ENCODE data around the gene RHOBTB1.
"Not testable (repeated sequence)": the region's sequence is repeated elsewhere in the genome, so short reads cannot be mapped to it uniquely, and the experiment has no call there.

The RHOBTB1 gene

DNA sequence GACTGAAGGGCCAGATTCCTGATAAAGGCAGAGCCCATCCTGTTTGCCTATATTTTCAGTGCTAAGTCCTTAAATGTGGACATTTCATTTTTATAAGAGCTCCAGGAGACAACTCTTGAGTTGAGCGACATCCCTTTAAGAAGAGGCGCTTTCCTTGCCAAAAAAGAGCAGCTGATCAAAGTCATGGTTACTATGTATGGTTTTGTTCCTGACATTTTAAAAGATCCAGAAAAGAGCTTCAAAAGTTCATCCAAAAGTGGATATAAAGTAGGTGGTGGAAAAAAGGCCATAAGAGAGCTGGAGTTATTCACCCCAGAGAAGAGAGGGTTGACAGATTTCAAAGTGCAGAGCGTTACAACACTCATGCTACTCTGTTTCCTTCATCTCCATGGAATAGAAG lies 36.7 kb downstream of the RHOBTB1 start:
- Mint-ChIP-seq H3K4me3 (no peak overlapping the region), H3K27ac (no peak overlapping the region), H3K4me1 (peaks cover 8% of the 10 kb centered on the region), H3K9me3 (no peaks in the 10 kb centered on the region), H3K27me3 (peaks cover 12% of the 10 kb centered on the region), H3K36me3 (no peaks in the 10 kb centered on the region)

- H3K27me3 Mint-ChIP-seq = peaks cover 12% of the 10 kb centered on the region
- not testable (repeated sequence) for H3K36me3 Mint-ChIP-seq, H3K4me3 Mint-ChIP-seq, H3K9me3 Mint-ChIP-seq, H3K4me1 Mint-ChIP-seq, H3K27ac Mint-ChIP-seq
These were observed 37.2 kb downstream of the RHOBTB1 start for GRCh38 chr10:60906825-60907224.

DNA sequence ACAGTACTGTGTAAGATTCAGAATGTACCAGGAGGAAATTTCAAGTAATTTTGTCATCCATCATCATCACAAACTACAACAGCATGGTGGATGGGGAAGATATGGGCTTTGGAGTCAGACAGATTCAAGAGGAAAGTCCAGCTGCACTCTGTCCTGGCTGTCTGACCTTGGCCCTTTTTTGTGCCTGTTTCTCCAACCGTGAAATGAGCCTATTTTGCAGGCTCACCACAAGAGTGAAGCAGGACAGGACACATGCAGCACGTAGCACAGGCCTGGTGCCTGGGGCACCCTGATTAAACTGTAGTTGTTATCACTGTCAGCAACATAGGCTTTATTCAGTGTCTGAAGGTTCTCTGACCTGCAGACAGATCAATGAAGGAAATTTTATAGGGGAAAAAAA lies 37.6 kb downstream of the RHOBTB1 start:
- peaks cover 8% of the 10 kb centered on the region for H3K4me1 Mint-ChIP-seq
- no peak overlapping the region for H3K27ac Mint-ChIP-seq
- H3K4me3 Mint-ChIP-seq = no peak overlapping the region
- no peaks in the 10 kb centered on the region for H3K9me3 Mint-ChIP-seq
- no peaks in the 10 kb centered on the region for H3K36me3 Mint-ChIP-seq
- peaks cover 12% of the 10 kb centered on the region for H3K27me3 Mint-ChIP-seq

GRCh38 chr10:60905580-60905979 lies 38.4 kb downstream of the RHOBTB1 start:
- no peak overlapping the region for H3K4me3 Mint-ChIP-seq
- no peaks in the 10 kb centered on the region for H3K36me3 Mint-ChIP-seq
- H3K4me1 Mint-ChIP-seq = peaks cover 2% of the 10 kb centered on the region
- H3K27me3 Mint-ChIP-seq = peaks cover 10% of the 10 kb centered on the region
- H3K9me3 Mint-ChIP-seq = no peaks in the 10 kb centered on the region
- no peak overlapping the region for H3K27ac Mint-ChIP-seq

GRCh38 chr10:60903096-60903495 lies 40.9 kb downstream of the RHOBTB1 start:
- H3K27me3 Mint-ChIP-seq = peaks cover 8% of the 10 kb centered on the region
- H3K27ac Mint-ChIP-seq = no peak overlapping the region

DNA sequence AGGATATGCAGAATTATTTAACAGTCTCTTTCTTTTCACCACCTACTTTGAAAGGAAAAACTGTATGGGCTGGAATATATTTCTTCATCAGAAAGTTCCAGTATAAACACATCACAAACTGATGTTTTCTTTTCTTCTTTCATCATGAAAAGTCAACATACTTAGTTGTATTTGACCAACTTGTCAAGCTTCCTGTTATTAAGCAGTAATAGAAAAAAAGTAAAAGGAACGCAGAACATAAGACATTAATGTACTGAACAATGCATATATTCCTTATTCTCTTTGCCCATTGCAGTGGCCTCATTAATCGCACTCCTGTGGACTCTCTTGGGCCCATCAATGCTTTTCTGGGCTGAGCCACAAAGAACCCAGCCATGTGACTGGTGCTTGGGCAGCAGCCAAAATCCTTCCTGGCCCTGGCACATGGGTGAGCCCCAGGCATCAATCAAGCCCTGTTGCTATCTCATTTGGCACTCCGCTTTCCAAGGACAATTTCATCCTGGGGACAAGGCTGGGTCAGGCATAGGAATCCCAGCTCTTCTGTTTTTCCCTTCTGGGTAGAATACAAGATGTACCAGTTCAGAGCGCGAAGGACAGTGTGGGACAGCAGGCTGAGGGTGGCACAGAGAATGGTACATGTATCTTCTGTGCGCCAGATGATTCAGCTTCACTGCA lies 42.3 kb downstream of the RHOBTB1 start:
- H3K36me3 Mint-ChIP-seq = no peaks in the 10 kb centered on the region
- H3K4me3 Mint-ChIP-seq = no peak overlapping the region
- no peaks in the 10 kb centered on the region for H3K4me1 Mint-ChIP-seq
- H3K27me3 Mint-ChIP-seq = peaks cover 10% of the 10 kb centered on the region
- H3K9me3 Mint-ChIP-seq = no peaks in the 10 kb centered on the region
- no peak overlapping the region for H3K27ac Mint-ChIP-seq

More at GRCh38 chr10:60903096-60903495, 40.9 kb downstream of the RHOBTB1 start:
- H3K4me3 Mint-ChIP-seq = no peak overlapping the region
- H3K4me1 Mint-ChIP-seq = no peaks in the 10 kb centered on the region
- no peaks in the 10 kb centered on the region for H3K9me3 Mint-ChIP-seq
- H3K36me3 Mint-ChIP-seq = no peaks in the 10 kb centered on the region

GRCh38 chr10:60899266-60899665 lies 44.7 kb downstream of the RHOBTB1 start:
- no peaks in the 10 kb centered on the region for H3K36me3 Mint-ChIP-seq
- H3K27ac Mint-ChIP-seq = no peak overlapping the region
- H3K27me3 Mint-ChIP-seq = peaks cover 10% of the 10 kb centered on the region
- no peaks in the 10 kb centered on the region for H3K4me1 Mint-ChIP-seq
- H3K4me3 Mint-ChIP-seq = no peak overlapping the region
- H3K9me3 Mint-ChIP-seq = no peaks in the 10 kb centered on the region

DNA sequence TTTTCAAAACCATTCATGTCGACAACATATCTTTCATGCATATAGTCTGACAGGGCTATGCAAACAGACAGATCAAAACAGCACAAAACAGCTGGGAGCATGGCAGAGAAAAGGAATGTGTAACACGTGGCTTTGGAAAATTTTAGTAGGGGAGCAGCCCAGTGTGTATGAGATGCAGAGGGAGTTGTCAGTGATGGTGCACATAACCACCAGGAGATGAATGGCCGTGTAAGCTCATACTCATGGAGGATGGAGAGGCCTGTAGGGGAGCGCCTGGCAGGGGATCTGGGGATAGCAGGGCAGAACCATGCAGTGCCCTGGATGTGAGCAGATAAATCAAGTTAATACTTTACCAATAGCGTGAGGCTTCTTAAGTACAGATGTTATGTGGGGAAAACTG lies 45.7 kb downstream of the RHOBTB1 start:
- H3K36me3 Mint-ChIP-seq = no peaks in the 10 kb centered on the region
- H3K4me3 Mint-ChIP-seq = no peak overlapping the region
- no peak overlapping the region for H3K27ac Mint-ChIP-seq
- no peaks in the 10 kb centered on the region for H3K4me1 Mint-ChIP-seq
- no peaks in the 10 kb centered on the region for H3K9me3 Mint-ChIP-seq
- peaks cover 13% of the 10 kb centered on the region for H3K27me3 Mint-ChIP-seq

DNA sequence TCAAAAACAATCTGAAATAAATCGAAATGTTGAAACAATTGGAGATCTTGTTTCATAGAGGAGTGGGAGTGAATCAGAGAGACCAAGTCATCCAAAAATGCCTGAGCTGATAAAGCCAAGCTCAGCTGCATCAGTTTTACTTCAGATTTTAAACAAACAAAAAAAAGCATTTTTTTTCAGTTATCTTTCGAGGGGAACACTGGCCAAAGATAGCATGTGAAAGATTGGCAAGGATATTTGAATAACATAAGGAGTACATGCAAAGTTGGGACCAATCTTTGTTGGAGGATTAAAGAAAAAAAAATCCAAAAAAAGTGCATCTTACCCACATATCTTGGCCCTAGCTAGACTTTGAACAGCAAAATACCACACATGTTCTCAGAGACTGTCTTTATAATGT lies 47.2 kb downstream of the RHOBTB1 start:
- Mint-ChIP-seq H3K4me3 (no peak overlapping the region), H3K27me3 (peaks cover 15% of the 10 kb centered on the region), H3K9me3 (no peaks in the 10 kb centered on the region), H3K4me1 (no peaks in the 10 kb centered on the region), H3K27ac (no peak overlapping the region), H3K36me3 (no peaks in the 10 kb centered on the region)

DNA sequence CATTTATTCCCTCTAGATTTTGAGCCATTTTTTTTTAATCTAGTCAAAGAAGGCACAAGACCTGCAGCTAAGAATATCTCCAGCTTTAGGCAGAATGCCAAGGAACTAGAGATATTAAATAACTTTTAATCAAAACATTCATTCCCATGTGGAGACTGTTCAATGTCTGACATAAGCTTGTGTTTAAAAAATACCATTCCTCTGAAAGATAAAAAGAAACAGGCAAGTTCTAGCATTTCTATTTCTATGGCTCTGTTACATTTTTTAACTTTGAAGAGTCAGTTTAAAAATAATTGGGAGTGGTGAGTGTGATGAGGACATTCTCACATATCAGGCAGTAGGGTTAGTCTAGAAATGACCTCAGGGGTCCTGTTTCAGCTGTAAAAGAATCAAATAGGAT lies 48.0 kb downstream of the RHOBTB1 start:
- Mint-ChIP-seq H3K36me3 (no peaks in the 10 kb centered on the region), H3K4me3 (no peak overlapping the region), H3K4me1 (no peaks in the 10 kb centered on the region), H3K27me3 (peaks cover 15% of the 10 kb centered on the region), H3K9me3 (no peaks in the 10 kb centered on the region), H3K27ac (no peak overlapping the region)

GRCh38 chr10:60894786-60895185 lies 49.2 kb downstream of the RHOBTB1 start:
- no peak overlapping the region for H3K27ac Mint-ChIP-seq
- no peaks in the 10 kb centered on the region for H3K9me3 Mint-ChIP-seq
- no peaks in the 10 kb centered on the region for H3K4me1 Mint-ChIP-seq
- H3K27me3 Mint-ChIP-seq = peaks cover 15% of the 10 kb centered on the region
- no peak overlapping the region for H3K4me3 Mint-ChIP-seq
- no peaks in the 10 kb centered on the region for H3K36me3 Mint-ChIP-seq

DNA sequence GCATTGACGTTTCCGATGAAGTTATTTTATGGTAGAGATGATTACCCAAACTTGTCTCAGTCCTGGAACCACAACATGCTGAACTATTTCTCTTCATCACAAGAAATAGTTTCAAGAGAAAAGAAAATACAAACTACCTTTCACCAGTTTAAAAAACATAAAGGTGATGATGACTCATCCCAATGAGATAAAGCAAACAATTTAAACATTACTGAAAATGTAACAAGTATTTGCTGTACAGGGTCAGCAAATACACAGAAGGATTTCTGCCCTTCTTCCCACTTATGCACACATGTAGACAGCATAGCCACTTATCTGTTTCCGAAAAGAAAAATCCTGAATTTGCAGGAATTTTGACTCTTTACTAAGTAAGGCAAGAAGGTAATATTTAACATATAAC lies 50.8 kb downstream of the RHOBTB1 start:
- Mint-ChIP-seq H3K9me3 (no peaks in the 10 kb centered on the region), H3K4me3 (no peak overlapping the region), H3K27ac (no peak overlapping the region), H3K27me3 (peaks cover 15% of the 10 kb centered on the region), H3K36me3 (no peaks in the 10 kb centered on the region), H3K4me1 (no peaks in the 10 kb centered on the region)

DNA sequence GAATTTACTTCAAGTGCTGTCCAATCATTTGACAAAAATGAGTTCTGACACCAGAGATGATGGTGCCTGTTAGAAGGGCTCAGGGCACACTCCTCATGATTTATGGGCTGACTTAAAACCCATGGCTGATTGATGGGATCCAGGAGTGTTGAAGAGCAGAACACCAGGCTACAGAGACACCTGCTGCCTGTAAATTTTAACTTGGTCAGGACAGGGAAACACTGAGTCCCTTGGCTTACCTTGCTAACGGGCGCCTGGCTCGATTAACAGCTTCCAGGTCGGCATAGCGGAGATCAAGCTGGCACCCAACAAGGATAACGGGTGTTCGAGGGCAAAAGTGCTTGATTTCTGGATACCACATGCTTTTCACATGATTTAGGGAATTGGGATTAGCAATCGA lies 51.4 kb downstream of the RHOBTB1 start:
- Mint-ChIP-seq H3K4me1 (no peaks in the 10 kb centered on the region), H3K36me3 (no peaks in the 10 kb centered on the region), H3K4me3 (no peak overlapping the region), H3K9me3 (no peaks in the 10 kb centered on the region), H3K27ac (no peak overlapping the region), H3K27me3 (peaks cover 17% of the 10 kb centered on the region)

GRCh38 chr10:60890811-60891210 lies 53.2 kb downstream of the RHOBTB1 start:
- Mint-ChIP-seq H3K27me3 (peaks cover 15% of the 10 kb centered on the region), H3K9me3 (no peaks in the 10 kb centered on the region), H3K4me1 (no peaks in the 10 kb centered on the region), H3K36me3 (no peaks in the 10 kb centered on the region), H3K4me3 (no peak overlapping the region), H3K27ac (no peak overlapping the region)

DNA sequence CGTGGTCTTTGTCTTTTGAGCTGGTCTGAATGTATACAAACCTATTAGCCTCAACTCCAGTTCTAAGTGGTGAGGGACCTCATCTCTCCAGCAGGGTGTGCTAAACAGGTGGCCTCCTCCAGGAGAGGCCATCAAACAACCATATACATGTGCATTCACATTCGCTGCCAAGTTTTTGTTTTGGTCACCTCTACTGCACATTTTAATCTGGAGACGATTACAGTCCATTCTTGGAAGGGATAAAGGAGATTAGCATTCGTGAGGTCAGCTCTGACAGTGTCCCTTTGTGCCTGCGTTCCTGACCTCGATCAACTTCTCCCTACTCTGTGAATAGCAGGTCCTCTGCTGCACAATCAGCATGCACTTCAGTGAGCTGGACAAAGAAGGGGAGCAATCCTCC lies 60.8 kb downstream of the RHOBTB1 start:
- Mint-ChIP-seq H3K9me3 (no peaks in the 10 kb centered on the region), H3K27me3 (peaks cover 3% of the 10 kb centered on the region), H3K36me3 (no peaks in the 10 kb centered on the region), H3K27ac (no peak overlapping the region), H3K4me3 (no peak overlapping the region), H3K4me1 (no peaks in the 10 kb centered on the region)

DNA sequence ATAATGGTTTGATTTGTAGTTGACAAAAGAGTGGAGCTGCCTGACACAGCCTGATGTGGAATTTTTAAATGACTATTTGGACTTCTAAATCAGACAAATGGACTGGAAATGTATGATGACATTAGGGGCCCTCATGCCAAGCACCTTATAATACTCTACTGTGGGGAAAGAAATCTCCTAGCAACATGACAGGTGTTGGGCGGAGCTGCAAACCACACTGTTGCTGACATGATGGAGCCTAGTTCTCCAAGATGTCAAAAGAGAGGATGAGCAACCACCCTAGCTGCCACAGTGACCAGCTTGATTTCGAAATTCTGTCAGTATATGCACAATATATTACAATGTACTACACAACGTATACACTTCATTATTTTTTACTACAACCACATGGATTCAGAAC lies 65.8 kb downstream of the RHOBTB1 start:
- Mint-ChIP-seq H3K27me3 (peaks cover 8% of the 10 kb centered on the region), H3K9me3 (no peaks in the 10 kb centered on the region), H3K4me3 (no peak overlapping the region), H3K36me3 (no peaks in the 10 kb centered on the region), H3K4me1 (no peaks in the 10 kb centered on the region), H3K27ac (no peak overlapping the region)

DNA sequence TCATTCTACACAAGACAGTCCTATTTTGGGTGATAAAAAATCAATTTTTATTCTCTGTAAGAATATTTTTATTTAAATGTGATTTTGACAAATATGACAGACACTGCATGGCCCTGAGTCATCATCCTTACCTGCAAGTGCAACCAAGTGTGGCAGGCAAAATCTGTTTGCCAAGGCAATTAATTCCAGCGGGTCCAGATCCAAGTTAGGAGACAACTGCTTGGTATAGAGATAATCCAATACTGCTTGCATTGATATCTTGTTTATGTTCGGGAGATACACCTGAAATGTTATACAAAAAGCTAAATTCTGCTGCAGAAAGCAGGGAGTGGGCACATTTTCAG lies 66.2 kb downstream of the RHOBTB1 start:
- H3K27ac Mint-ChIP-seq = no peak overlapping the region
- H3K36me3 Mint-ChIP-seq = no peaks in the 10 kb centered on the region
- H3K27me3 Mint-ChIP-seq = peaks cover 8% of the 10 kb centered on the region

More for the DNA sequence above, 66.2 kb downstream of the RHOBTB1 start:
- H3K4me3 Mint-ChIP-seq = no peak overlapping the region
- no peaks in the 10 kb centered on the region for H3K9me3 Mint-ChIP-seq
- H3K4me1 Mint-ChIP-seq = no peaks in the 10 kb centered on the region

Data from activated naive CD4-positive, alpha-beta T cell treated with anti-CD3 and anti-CD28 coated beads, Interleukin-2, amount 50 U/mL, for 24 hours (primary cell).